ENCODE data around the gene PSG1. TPM values are rescaled to one million over a fixed set of nuclear protein-coding genes. Genes with fewer than 3 reads are reported as not detected.
"Not testable (repeated sequence)": the region's sequence is repeated elsewhere in the genome, so short reads cannot be mapped to it uniquely, and the experiment has no call there.

Gene PSG1
- total RNA-seq, 1 experiment from 2014 or later: 0.72 TPM

GRCh38 chr19:42872608-42873007 lies 6.9 kb downstream of the PSG1 start:
- ChIA-PET CTCF (no interaction called here), POLR2A (ENCODE audit: unreplicated experiment) (no interaction called here)
- intact Hi-C loops (cut with micrococcal nuclease; ENCODE audit: unreplicated experiment): no loop called here
- H3K4me3 ChIP-seq: no peak overlapping the region
- H3F3A ChIP-seq (ENCODE audit: insufficient read depth, low read depth): peaks cover 23% of the 10 kb centered on the region
- no peaks in the 10 kb centered on the region for H3K9me2 ChIP-seq (ENCODE audit: insufficient read depth)
- no peak overlapping the region for H2AFZ ChIP-seq
- peaks cover 32% of the 10 kb centered on the region for H3K4me1 ChIP-seq (replicated peaks; ENCODE audit: insufficient read depth)
- no peak overlapping the region for H3K27ac ChIP-seq
- no peaks in the 10 kb centered on the region for H4K20me1 ChIP-seq (ENCODE audit: insufficient read depth)
- no peaks in the 10 kb centered on the region for H3K27me3 ChIP-seq (ENCODE audit: insufficient read depth, low read depth)
- TF ChIP-seq, protein P1, sequence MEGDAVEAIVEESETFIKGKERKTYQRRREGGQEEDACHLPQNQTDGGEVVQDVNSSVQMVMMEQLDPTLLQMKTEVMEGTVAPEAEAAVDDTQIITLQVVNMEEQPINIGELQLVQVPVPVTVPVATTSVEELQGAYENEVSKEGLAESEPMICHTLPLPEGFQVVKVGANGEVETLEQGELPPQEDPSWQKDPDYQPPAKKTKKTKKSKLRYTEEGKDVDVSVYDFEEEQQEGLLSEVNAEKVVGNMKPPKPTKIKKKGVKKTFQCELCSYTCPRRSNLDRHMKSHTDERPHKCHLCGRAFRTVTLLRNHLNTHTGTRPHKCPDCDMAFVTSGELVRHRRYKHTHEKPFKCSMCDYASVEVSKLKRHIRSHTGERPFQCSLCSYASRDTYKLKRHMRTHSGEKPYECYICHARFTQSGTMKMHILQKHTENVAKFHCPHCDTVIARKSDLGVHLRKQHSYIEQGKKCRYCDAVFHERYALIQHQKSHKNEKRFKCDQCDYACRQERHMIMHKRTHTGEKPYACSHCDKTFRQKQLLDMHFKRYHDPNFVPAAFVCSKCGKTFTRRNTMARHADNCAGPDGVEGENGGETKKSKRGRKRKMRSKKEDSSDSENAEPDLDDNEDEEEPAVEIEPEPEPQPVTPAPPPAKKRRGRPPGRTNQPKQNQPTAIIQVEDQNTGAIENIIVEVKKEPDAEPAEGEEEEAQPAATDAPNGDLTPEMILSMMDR (conservative IDR thresholded peaks at IDR 0.05): no peak
- no peak for TF ChIP-seq EZH2 (IDR thresholded peaks at IDR 0.05; ENCODE audit: low read depth)
- BruUV-seq (replicated peaks): no TSS peak
- no peaks in the 10 kb centered on the region for H3K79me2 ChIP-seq (ENCODE audit: low read depth)
- H3K36me3 ChIP-seq (ENCODE audit: low read depth): no peaks in the 10 kb centered on the region
- H3K9me3 ChIP-seq (ENCODE audit: insufficient read depth, low read depth): no peaks in the 10 kb centered on the region
- no peak overlapping the region for H3K4me2 ChIP-seq
- DNase-seq: no peak

- H3K4me2 ChIP-seq: no peak overlapping the region
- peaks cover 14% of the 10 kb centered on the region for H3K4me1 ChIP-seq (replicated peaks; ENCODE audit: insufficient read depth)
- TF ChIP-seq EZH2 (IDR thresholded peaks at IDR 0.05; ENCODE audit: low read depth): no peak
- TF ChIP-seq, protein P1 (conservative IDR thresholded peaks at IDR 0.05): peak; percentile 14; the same call in 1 of the 2 replicates
- H3K27me3 ChIP-seq (ENCODE audit: insufficient read depth, low read depth): no peaks in the 10 kb centered on the region
- ChIA-PET POLR2A (ENCODE audit: unreplicated experiment) (no interaction called here), CTCF (no interaction called here)
- H2AFZ ChIP-seq: no peak overlapping the region
- no TSS peak for BruUV-seq (replicated peaks)
- no peak overlapping the region for H3K27ac ChIP-seq
- no peak for DNase-seq
- H3K9me3 ChIP-seq (ENCODE audit: insufficient read depth, low read depth): no peaks in the 10 kb centered on the region
- H3K4me3 ChIP-seq: no peak overlapping the region
- peaks cover 5% of the 10 kb centered on the region for H3F3A ChIP-seq (ENCODE audit: insufficient read depth, low read depth)
- no peaks in the 10 kb centered on the region for H4K20me1 ChIP-seq (ENCODE audit: insufficient read depth)
- H3K79me2 ChIP-seq (ENCODE audit: low read depth): no peaks in the 10 kb centered on the region
- no peaks in the 10 kb centered on the region for H3K36me3 ChIP-seq (ENCODE audit: low read depth)
- intact Hi-C loops (cut with micrococcal nuclease; ENCODE audit: unreplicated experiment): no loop called here
- H3K9me2 ChIP-seq (ENCODE audit: insufficient read depth): no peaks in the 10 kb centered on the region
These were observed 22.0 kb downstream of the PSG1 start for GRCh38 chr19:42857544-42857867.

GRCh38 chr19:42856866-42857543 lies 22.5 kb downstream of the PSG1 start:
- H3K4me1 ChIP-seq (replicated peaks; ENCODE audit: insufficient read depth): peaks cover 19% of the 10 kb centered on the region
- intact Hi-C loops (cut with micrococcal nuclease; ENCODE audit: unreplicated experiment); POLR2A ChIA-PET (ENCODE audit: unreplicated experiment); CTCF ChIA-PET; H3K9me2 ChIP-seq (ENCODE audit: insufficient read depth); H3K9me3 ChIP-seq (ENCODE audit: insufficient read depth, low read depth); H3K79me2 ChIP-seq (ENCODE audit: low read depth); H3K27ac ChIP-seq; H3K4me2 ChIP-seq; H3F3A ChIP-seq (ENCODE audit: insufficient read depth, low read depth); H3K36me3 ChIP-seq (ENCODE audit: low read depth); H4K20me1 ChIP-seq (ENCODE audit: insufficient read depth); H3K4me3 ChIP-seq; H3K27me3 ChIP-seq (ENCODE audit: insufficient read depth, low read depth); BruUV-seq (replicated peaks); H2AFZ ChIP-seq: not testable (repeated sequence)
- TF ChIP-seq, protein P1 (conservative IDR thresholded peaks at IDR 0.05): peak; percentile 89
- DNase-seq: peak in 1 of 2 experiments; percentile 48

- H3K9me3 ChIP-seq (ENCODE audit: insufficient read depth, low read depth); H3K27me3 ChIP-seq (ENCODE audit: insufficient read depth, low read depth); POLR2A ChIA-PET (ENCODE audit: unreplicated experiment); intact Hi-C loops (cut with micrococcal nuclease; ENCODE audit: unreplicated experiment); DNase-seq; H3K9me2 ChIP-seq (ENCODE audit: insufficient read depth); H3K27ac ChIP-seq; H2AFZ ChIP-seq; H3K4me2 ChIP-seq; H4K20me1 ChIP-seq (ENCODE audit: insufficient read depth); H3K79me2 ChIP-seq (ENCODE audit: low read depth); CTCF ChIA-PET; H3K4me3 ChIP-seq; H3K36me3 ChIP-seq (ENCODE audit: low read depth); BruUV-seq (replicated peaks): not testable (repeated sequence)
- Histone ChIP-seq H3K4me1 (replicated peaks; ENCODE audit: insufficient read depth) (peaks cover 41% of the 10 kb centered on the region), H3F3A (ENCODE audit: insufficient read depth, low read depth) (peaks cover 29% of the 10 kb centered on the region)
These were observed 24.8 kb downstream of the PSG1 start for GRCh38 chr19:42854745-42855144.

DNA sequence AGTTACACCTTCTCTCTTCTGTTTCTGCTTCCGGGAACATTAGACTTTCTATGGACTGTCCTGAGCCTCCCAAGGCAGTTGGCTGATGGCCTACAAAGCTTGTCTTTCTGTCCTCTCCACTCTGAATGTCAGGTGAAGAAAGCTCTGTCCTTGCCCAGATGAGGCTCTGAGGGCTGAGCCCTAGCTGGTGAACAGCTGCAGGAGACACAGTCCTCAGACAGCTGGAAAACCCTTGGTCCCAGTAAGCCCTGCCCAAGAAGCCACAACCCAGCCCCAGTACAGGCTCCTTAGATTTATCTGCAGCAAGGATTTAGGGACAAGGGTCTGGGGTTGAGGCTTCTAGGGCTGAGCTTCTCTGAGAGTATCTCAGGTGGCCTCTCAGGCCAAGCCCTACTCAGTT lies 26.3 kb downstream of the PSG1 start:
- BruUV-seq (replicated peaks); H3K36me3 ChIP-seq (ENCODE audit: low read depth); H4K20me1 ChIP-seq (ENCODE audit: insufficient read depth); H3K27me3 ChIP-seq (ENCODE audit: insufficient read depth, low read depth); DNase-seq; H3K4me3 ChIP-seq; H3K9me3 ChIP-seq (ENCODE audit: insufficient read depth, low read depth); CTCF ChIA-PET; H3K9me2 ChIP-seq (ENCODE audit: insufficient read depth); intact Hi-C loops (cut with micrococcal nuclease; ENCODE audit: unreplicated experiment); H2AFZ ChIP-seq; POLR2A ChIA-PET (ENCODE audit: unreplicated experiment); H3K79me2 ChIP-seq (ENCODE audit: low read depth): not testable (repeated sequence)
- peaks cover 29% of the 10 kb centered on the region for H3F3A ChIP-seq (ENCODE audit: insufficient read depth, low read depth)
- peak overlapping the region; percentile 96 for H3K27ac ChIP-seq
- peaks cover 47% of the 10 kb centered on the region for H3K4me1 ChIP-seq (replicated peaks; ENCODE audit: insufficient read depth)
- H3K4me2 ChIP-seq: peak overlapping the region; percentile 66; the same call in 1 of the 2 replicates

Measured in PC-9 (cell line).